ENCODE results near the gene HCN4. TPM values are rescaled to one million over a fixed set of nuclear protein-coding genes. Genes with fewer than 3 reads are reported as not detected.

HCN4 gene
- total and polyA plus RNA-seq, 2 of the 8 experiments (the other 6 are each of a cell fraction or from before 2014, with no cell fraction given) = 3.7 to 8.5 TPM

GRCh38 chr15:73273181-73274002, 95.4 kb downstream of the HCN4 start (continued):
- TF ChIP-seq, protein P1, sequence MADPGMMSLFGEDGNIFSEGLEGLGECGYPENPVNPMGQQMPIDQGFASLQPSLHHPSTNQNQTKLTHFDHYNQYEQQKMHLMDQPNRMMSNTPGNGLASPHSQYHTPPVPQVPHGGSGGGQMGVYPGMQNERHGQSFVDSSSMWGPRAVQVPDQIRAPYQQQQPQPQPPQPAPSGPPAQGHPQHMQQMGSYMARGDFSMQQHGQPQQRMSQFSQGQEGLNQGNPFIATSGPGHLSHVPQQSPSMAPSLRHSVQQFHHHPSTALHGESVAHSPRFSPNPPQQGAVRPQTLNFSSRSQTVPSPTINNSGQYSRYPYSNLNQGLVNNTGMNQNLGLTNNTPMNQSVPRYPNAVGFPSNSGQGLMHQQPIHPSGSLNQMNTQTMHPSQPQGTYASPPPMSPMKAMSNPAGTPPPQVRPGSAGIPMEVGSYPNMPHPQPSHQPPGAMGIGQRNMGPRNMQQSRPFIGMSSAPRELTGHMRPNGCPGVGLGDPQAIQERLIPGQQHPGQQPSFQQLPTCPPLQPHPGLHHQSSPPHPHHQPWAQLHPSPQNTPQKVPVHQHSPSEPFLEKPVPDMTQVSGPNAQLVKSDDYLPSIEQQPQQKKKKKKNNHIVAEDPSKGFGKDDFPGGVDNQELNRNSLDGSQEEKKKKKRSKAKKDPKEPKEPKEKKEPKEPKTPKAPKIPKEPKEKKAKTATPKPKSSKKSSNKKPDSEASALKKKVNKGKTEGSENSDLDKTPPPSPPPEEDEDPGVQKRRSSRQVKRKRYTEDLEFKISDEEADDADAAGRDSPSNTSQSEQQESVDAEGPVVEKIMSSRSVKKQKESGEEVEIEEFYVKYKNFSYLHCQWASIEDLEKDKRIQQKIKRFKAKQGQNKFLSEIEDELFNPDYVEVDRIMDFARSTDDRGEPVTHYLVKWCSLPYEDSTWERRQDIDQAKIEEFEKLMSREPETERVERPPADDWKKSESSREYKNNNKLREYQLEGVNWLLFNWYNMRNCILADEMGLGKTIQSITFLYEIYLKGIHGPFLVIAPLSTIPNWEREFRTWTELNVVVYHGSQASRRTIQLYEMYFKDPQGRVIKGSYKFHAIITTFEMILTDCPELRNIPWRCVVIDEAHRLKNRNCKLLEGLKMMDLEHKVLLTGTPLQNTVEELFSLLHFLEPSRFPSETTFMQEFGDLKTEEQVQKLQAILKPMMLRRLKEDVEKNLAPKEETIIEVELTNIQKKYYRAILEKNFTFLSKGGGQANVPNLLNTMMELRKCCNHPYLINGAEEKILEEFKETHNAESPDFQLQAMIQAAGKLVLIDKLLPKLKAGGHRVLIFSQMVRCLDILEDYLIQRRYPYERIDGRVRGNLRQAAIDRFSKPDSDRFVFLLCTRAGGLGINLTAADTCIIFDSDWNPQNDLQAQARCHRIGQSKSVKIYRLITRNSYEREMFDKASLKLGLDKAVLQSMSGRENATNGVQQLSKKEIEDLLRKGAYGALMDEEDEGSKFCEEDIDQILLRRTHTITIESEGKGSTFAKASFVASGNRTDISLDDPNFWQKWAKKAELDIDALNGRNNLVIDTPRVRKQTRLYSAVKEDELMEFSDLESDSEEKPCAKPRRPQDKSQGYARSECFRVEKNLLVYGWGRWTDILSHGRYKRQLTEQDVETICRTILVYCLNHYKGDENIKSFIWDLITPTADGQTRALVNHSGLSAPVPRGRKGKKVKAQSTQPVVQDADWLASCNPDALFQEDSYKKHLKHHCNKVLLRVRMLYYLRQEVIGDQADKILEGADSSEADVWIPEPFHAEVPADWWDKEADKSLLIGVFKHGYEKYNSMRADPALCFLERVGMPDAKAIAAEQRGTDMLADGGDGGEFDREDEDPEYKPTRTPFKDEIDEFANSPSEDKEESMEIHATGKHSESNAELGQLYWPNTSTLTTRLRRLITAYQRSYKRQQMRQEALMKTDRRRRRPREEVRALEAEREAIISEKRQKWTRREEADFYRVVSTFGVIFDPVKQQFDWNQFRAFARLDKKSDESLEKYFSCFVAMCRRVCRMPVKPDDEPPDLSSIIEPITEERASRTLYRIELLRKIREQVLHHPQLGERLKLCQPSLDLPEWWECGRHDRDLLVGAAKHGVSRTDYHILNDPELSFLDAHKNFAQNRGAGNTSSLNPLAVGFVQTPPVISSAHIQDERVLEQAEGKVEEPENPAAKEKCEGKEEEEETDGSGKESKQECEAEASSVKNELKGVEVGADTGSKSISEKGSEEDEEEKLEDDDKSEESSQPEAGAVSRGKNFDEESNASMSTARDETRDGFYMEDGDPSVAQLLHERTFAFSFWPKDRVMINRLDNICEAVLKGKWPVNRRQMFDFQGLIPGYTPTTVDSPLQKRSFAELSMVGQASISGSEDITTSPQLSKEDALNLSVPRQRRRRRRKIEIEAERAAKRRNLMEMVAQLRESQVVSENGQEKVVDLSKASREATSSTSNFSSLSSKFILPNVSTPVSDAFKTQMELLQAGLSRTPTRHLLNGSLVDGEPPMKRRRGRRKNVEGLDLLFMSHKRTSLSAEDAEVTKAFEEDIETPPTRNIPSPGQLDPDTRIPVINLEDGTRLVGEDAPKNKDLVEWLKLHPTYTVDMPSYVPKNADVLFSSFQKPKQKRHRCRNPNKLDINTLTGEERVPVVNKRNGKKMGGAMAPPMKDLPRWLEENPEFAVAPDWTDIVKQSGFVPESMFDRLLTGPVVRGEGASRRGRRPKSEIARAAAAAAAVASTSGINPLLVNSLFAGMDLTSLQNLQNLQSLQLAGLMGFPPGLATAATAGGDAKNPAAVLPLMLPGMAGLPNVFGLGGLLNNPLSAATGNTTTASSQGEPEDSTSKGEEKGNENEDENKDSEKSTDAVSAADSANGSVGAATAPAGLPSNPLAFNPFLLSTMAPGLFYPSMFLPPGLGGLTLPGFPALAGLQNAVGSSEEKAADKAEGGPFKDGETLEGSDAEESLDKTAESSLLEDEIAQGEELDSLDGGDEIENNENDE (IDR thresholded peaks at IDR 0.05; ENCODE audit: insufficient replicate concordance, low read length) = no peak
- TF ChIP-seq RBBP5 (IDR thresholded peaks at IDR 0.05; ENCODE audit: borderline replicate concordance, low read depth, low read length) = no peak
- TF ChIP-seq PHF8 (conservative IDR thresholded peaks at IDR 0.05; ENCODE audit: low read depth, low read length) = no peak
- no peak for TF ChIP-seq EZH2 (IDR thresholded peaks at IDR 0.05; ENCODE audit: low read depth, low read length, severe bottlenecking)
- TF ChIP-seq RAD21 (IDR thresholded peaks at IDR 0.05 in 1 of 2, conservative IDR thresholded peaks at IDR 0.05 in 1 of 2; ENCODE audit: low read depth in 2 of 2, low read length in 2 of 2) = peak; percentile 71 to 84
- no peak for TF ChIP-seq HDAC6 (IDR thresholded peaks at IDR 0.05; ENCODE audit: low read depth, low read length)
